Germinal center (tissue), 1 donor: ENCODE results near the gene TIMD4.

ENCODE experiments used
- DNase-seq: peaks from one replicate; pipeline ENCODE4 v3.0.0; 2012; ENCODE audit warnings: mixed read lengths, low spot score

The TIMD4 gene

DNA sequence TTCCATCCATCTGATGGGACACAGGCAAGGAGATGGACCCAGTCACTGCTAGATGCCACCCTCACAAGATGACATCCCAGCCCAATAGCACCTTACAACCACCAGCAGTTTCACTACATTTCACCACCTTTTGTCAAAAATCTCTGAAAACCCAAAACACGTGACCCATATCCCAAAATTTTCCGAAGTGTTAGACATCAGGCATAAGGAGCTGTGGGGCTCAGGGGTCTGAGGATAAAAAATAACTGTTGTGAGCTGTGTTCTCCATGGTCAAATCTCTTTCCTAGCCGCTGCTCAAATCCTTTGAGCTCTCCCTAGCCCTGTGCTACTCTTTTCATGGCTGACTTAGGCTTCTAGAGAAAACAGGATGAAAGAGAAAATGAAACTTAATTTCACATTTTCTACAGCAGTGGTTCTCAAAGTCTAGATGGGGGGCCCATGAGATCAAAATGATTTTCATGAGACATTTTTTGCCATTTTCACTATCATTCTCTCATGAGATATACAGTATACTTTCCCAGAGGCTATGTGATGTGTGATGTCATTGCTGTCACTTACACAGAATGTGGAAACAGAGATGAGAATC lies 40.7 kb downstream of the TIMD4 start:
- DNase-seq = no peak

DNA sequence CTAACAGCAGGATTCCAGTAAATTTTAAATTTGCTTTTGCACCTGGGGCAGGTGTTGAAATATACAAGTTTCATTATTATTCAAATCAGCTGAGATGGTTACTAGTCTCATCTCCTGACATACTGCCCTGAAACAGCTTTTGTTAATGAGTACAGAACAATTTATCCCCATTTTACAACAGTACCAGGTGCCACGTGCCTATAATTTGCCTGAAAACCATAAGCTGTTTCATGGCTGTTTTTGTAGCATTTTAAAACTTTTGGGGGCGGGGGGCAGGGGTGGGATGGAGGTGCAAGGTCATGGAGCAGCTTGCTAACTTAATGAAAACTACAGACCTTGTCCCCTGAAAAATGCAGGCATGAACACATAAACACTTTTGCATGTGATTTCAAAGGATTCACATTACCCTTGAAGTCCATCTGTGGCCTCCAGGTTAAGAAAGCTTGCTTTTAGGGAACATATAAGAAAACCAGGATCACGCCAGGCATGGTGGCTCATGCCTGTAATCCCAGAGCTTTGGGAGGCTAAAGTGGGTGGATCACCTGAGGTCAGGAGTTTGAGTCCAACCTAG lies 42.1 kb downstream of the TIMD4 start:
- DNase-seq = no peak

DNA sequence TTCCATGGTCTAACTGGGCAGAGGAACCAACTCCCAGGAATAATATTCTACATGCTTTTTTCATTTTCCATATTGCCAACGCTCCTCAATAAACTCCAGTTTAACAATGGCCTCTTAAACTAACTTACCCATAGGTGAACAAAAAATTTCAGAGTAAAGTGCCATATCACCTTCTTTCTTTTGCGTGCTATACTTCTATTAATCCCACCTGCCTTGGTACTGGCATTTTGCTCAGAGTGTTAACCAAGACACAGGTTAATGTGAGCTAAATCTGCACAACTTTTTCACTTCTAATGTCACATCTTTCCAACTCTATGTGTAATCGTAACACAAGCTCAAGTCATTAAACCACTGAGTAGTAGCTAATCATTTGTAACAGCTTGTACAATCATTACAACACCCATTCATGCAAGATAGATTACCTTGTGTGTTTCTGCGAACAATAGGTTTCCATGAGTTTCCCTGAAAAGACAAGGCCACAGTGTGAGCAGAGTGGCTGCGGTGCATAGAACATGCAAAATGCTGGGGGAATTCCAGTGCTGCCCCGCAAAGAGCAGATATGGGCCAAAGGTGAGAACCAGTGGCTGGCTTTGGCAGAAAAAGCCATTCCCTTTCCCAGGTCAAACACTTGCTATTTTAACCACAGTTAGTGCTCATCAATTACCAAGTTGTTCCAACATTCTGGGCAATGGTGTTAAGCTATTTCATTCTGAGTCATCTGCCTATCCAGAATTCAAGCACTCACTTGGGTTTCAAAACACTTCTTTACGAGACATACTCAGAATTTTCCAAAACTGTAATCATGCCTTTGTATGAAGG lies 42.8 kb downstream of the TIMD4 start:
- no peak for DNase-seq

DNA sequence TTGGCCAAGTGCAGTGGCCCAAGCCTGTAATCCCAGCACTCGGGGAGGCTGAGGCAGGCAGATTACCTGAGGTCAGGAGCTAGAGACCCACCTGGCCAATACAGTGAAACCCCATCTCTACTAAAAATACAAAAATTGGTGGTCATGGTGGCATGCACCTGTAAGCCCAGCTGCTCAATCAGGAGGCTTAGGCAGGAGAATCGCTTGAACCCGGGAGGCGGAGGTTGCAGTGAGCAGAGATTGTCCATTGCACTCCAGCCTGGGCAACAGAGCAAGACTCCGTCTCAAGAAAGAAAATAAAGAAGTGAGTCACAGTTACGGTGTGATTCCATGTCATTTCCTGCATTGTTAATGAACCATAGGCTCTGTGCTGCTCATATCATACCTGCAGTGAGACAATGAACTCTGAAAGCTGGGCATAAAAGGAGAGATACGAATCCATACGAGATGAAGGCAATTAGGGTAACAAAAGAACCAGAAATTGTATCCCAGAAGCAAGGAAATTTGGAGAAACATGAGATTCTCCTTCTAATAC lies 44.6 kb downstream of the TIMD4 start:
- no peak for DNase-seq

DNA sequence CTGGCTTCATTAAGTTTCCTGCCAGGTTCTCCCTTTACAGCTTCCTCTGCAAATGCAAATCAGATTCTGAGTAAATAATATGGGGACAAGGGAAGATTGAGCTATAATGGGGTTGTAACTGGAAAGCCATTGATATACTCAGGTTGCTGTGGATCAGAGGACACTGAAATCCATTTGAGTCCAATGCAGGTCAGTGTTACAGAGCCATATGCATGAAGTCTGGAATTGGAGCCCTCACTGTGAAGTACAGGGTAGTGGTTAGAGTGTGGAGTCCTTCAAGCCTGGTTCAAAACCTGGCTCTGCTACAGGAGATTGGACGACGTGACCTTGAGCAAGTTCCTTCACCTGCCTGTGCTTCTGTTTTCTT lies 48.7 kb downstream of the TIMD4 start:
- no peak for DNase-seq

DNA sequence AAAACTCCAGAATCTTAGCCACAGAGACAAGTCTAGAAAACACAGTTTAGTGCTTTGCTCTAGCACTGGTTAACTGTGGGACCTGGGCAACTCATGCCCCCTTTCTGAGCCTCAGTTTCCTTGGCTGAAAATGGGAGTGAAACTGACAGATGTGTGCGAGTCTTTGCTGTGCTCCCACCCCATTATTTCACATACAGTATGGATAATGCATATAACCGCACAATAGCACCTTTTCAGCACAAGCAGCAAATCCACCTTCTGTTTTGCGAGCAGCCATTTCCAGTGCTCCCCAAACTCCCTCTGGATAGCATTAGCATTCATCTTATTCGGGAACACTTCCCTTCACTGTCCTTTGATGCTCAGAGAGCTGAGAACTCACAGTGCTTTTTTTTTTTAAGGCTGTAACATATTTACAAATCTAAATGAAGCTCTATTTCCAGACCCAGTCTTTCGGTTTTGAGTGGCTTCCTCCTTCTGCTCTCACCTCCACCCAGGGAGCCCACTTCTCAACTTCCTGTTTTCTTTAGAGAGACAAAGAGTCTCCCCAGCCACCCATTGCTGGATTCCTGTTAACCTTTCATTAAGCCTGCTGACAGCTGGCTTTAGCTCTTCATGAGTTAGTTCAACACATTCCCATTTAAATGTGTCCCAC lies 49.2 kb downstream of the TIMD4 start:
- DNase-seq = peak; percentile 56

DNA sequence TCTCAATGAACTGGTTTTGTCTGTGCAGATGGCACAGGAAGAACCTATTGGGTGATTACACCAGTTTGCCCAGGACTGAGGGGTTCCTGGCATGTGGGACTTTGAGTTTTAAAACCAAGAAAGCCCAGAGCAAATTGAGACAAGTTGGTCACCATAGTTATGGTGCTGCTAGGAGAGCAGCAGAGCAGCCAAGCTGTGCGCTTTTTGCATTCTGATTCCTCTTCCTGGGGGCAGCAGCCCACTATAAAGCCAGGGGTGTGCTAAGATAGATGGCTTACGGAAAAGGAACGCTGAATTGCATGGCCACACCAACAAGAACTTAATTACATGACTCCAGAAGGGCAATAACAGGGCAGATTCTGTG lies 49.7 kb downstream of the TIMD4 start:
- DNase-seq = no peak

DNA sequence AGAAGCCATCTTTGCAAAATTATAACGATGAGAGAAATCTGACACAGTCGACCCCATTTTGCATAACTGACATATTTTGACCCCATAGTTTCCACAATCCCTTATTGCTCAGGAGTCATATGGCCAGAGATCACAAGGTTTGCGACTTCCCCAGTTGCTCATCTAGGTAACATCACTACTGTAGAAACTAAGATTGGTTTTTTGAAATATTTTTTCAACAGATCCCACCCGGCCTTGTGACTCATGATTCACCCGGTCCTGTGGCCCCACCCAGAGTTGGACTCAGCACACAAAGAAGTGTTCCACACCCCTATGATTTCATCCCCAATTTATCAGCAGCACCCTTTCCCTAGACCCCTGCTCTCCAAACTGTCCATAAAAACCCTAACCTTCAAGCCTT lies 50.2 kb downstream of the TIMD4 start:
- DNase-seq = no peak

DNA sequence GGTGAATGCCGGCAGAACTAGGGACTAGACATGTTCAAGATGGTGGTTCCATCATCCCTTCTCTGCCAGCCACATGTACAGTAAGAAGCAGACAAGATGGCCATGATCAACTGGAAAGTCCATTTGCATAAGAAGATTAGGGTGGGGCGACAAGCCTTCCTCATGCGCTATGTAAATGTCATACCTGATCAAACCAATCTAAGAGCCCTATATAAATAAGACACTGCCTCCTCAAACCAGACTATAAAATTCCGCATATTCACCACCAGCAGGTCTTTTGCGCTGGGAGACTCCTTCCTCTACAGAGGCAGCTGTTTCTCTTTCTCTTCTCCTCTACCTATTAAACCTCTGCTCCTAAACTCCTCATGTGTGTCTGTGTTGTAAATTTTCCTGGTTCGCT lies 53.8 kb downstream of the TIMD4 start:
- no peak for DNase-seq

DNA sequence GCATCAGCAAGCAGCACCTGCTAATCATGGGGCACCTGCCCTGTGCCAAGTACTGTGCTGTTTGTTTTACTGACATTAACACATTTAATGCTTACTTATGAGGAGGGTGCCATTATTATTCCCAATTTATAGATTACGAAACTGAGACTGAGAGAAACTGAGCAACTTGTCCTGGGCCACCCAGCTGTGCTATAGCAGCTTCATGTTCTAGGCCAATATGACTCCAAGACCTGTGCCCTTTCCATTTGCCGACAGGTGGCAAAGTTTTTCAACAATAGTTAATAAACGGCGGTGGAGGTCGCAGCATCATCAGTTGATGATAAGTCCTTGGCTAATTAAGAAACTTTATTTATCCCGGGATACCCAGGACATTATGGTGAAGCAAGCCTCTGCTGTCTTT lies 55.4 kb downstream of the TIMD4 start:
- DNase-seq = no peak

DNA sequence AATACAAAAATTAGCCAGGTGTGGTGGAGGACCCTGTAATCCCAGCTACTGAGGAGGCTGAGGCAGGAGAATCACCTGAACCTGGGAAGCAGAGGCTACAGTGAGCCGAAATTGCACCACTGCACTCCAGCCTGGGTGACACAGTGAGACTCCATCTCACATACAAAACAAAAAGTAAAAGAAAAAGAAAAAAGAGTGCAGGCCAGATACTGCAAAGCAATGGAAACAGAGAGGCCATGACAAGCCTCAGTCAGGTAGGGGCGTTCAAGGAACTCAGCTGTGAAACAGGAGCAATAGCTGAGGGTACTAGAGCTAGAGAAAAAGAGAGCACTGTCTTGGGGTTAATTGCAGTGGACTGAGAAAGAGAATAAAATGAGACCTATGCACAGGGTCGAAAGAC lies 56.2 kb downstream of the TIMD4 start:
- DNase-seq = no peak

DNA sequence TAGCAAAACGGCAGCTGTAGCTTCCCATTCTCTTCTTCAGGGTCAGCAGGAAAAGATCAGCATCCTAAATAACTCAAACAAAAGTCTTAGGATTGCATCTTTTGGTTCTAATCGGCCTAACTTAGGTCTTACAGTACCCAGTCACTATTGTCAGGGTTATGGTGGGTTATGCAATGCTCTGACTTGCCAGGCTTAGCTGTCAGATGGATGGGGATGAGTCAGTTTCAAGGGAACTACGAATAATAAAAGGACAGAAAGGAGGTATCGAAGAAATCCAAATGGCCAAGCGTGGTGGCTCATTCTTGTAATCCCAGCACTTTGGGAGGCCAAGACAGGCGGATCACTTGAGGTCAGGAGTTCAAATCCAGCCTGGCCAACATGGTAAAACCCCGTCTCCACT lies 66.5 kb downstream of the TIMD4 start:
- DNase-seq = no peak

DNA sequence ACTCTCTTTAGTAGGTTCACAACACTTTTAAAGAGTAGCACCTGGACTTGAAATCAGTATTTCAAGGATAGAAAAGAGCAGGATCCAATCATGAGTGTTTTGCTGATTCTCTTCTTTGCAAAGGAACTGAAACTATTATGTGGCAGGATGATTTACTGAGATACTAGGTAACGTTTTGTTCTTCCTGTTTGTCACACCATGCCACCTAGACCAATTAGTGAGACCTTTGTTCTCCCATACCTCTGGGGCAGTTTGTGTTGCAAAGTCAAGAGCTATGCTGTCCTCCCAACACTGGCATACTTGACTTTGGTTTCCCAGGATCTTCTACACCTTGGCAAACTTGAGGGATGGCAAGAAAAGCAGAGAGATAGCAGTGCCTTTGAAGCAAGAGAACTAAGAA lies 69.5 kb downstream of the TIMD4 start:
- DNase-seq = no peak

DNA sequence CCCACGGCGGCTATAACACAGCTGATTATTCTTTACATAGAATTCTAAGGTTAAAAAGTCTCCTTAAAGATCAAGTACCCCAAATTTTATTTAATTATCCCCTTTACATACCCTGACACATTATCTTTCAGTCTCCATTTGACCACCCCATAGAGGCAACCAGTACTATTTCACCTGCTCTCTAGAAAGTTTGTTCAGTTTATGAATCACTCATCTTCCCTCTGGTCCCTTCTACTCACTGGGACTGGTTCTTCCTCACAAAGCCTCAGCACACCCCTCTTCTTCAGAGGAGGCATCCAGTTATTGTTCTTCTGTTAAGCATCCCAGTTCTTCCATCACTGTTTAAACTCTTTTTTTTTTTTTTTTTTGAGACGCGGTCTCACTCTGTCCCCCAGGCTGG lies 70.2 kb downstream of the TIMD4 start:
- DNase-seq = no peak

DNA sequence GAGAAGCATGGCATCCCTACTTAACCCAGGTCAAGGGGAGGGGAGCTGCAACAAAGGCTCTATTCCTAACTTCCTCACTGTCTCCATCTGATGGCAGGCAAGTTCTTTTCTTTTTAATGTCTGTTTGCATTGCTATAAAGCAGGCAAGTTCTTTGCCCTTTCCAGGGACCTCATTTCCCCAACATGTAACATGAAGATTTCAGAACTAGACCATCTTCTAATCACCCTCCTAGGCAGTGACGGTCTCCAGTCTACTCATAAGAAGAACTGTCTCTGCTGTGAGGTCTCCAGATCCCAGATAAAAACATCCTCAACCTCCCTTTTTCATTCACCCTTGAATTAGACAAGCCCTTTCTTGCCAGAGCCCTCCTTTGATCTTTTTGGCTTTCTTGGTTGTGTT lies 70.8 kb downstream of the TIMD4 start:
- no peak for DNase-seq

DNA sequence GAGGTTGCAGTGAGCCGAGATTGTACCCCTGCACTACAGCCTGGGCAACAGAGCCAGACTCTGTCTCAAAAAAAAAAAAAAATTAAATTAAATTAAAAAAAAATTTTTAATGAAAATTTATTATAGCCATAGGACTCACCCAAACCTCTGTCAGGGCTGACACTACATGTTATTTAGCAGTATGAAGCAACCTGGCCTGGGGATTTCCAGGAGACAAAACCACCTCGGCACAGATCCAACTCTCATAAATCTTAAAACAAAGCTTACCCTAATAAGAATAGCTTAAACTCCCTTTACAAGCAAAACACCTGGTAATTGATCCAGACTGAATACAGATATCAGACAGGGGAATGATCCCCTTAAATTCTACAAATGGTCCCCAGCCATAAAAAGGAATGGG lies 74.5 kb downstream of the TIMD4 start:
- no peak for DNase-seq

DNA sequence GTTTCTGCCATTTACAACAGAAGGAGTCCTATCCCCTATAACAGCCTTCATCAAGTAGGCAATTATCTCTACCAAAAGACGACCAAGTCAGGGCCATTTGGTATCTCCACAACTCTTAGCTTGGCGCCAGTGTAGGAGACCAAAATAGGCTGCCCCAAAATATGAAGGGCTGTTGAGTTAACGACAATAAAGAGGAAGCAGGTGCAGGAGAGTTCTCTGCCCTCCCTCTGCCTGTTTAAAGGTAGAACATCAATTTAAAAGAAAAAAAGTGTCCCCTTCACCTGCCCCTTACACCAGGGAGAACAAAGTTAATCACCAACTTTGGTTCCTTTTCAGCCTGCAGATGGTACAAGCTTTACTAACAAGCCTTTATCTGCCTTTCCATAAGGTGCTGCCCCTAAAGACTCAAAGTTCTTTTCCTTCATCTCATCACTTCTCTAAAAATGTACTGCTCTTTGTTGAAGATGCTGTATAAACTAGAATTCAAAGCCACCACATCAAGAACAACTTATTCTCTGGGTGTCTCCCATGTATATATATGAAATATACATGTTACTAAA lies 79.6 kb downstream of the TIMD4 start:
- peak; percentile 18 for DNase-seq

DNA sequence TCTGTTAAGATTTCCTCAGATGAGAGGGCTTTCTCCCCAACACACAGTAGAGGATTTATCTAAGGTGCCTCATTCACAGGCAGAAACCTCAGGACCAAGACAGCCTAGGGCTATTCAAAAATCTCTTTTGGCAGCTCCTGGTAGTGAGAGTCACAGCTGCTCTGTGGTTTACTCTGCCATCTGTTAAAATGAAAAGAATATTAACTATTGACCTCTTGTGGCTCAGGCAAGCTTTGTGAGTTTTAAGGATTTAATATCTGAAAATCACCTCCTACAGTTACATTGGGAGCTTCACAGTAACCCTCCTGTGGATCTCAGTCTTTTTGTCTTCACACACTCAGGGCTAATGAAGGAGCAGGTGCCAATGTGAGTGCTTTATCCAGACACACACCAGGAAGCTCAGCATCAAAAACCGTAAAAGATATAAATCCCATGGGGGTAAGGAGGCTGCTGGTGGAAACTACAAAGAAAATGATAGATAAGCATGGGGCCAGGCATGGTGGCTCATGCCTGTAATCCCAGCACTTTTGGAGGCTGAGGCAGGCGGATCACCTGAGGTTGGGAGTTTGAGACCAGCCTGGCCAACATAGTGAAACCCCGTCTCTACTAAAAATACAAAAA lies 83.3 kb downstream of the TIMD4 start:
- DNase-seq = no peak

DNA sequence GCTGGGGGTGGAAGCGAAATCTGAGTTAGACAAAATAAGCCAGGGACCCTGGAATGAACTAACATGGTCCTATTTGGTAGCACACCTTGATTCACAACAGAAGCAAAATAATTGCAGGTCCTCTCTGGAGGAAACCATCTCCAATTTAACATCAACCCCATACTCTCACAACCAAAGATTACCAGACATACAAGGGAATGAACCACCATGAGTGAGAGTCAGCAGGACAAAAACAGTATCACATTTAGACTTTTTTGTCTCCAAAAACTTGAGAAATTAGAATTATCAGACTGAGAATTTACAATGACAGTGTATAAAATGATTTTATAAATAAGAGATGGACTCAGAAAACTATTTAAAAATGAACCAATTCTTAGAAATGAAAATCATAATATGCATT lies 91.8 kb downstream of the TIMD4 start:
- no peak for DNase-seq

DNA sequence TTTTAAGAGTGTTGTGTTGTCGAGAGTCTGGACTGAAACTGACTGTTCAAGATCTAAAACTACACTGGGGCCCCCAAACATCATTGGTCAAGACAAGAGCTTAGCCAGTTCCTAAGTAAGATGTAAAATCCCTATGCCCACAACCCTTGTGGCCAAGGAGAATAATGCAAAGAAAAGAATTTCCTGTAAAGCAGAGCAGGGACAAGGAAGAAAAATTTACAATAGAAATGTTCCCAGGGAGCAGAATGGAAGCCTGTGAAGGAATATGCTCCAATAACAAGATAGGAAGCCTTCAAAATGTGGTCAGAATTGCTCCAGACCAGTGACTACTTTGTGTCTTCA lies 92.6 kb downstream of the TIMD4 start:
- DNase-seq = no peak
